ENCODE results near the gene GPR143.

The GPR143 gene

GRCh38 chrX:9693307-9694001 is 72.2 kb downstream of the GPR143 start:
- TF ChIP-seq GABPA (IDR thresholded peaks at IDR 0.05; ENCODE audit: low read depth) (no peak), REST (IDR thresholded peaks at IDR 0.05; ENCODE audit: insufficient replicate concordance, low read depth) (no peak), SPI1 (IDR thresholded peaks at IDR 0.05; ENCODE audit: borderline replicate concordance, low read depth) (no peak), POLR2AphosphoS5 (IDR thresholded peaks at IDR 0.05; ENCODE audit: low read depth) (no peak), CTCF (IDR thresholded peaks at IDR 0.05; ENCODE audit: insufficient read depth, low read length) (no peak)
- H3K27me3 ChIP-seq (ENCODE audit: insufficient read depth, poor library complexity, severe bottlenecking), result no peaks in the 10 kb centered on the region
- no peak overlapping the region for H3K27ac ChIP-seq (replicated peaks)
- no peak overlapping the region for H3K4me3 ChIP-seq (replicated peaks; ENCODE audit: insufficient read depth, low read length)
- DNase-seq (ENCODE audit: low read depth in 1 of 2, low spot score in 1 of 2), result no peak

GRCh38 chrX:9690046-9690445 is 75.6 kb downstream of the GPR143 start:
- Histone ChIP-seq H3K27me3 (ENCODE audit: insufficient read depth, poor library complexity, severe bottlenecking) (no peaks in the 10 kb centered on the region), H3K4me3 (replicated peaks; ENCODE audit: insufficient read depth, low read length) (no peak overlapping the region), H3K27ac (replicated peaks) (no peak overlapping the region)
- no peak for DNase-seq (ENCODE audit: low read depth in 1 of 2, low spot score in 1 of 2)
- TF ChIP-seq POLR2AphosphoS5 (IDR thresholded peaks at IDR 0.05; ENCODE audit: low read depth) (no peak), CTCF (IDR thresholded peaks at IDR 0.05; ENCODE audit: insufficient read depth, low read length) (no peak), GABPA (IDR thresholded peaks at IDR 0.05; ENCODE audit: low read depth) (no peak), SPI1 (IDR thresholded peaks at IDR 0.05; ENCODE audit: borderline replicate concordance, low read depth) (no peak), REST (IDR thresholded peaks at IDR 0.05; ENCODE audit: insufficient replicate concordance, low read depth) (no peak)

GRCh38 chrX:9688833-9689232 is 76.8 kb downstream of the GPR143 start:
- TF ChIP-seq POLR2AphosphoS5 (IDR thresholded peaks at IDR 0.05; ENCODE audit: low read depth) (no peak), SPI1 (IDR thresholded peaks at IDR 0.05; ENCODE audit: borderline replicate concordance, low read depth) (no peak), GABPA (IDR thresholded peaks at IDR 0.05; ENCODE audit: low read depth) (no peak), CTCF (IDR thresholded peaks at IDR 0.05; ENCODE audit: insufficient read depth, low read length) (no peak), REST (IDR thresholded peaks at IDR 0.05; ENCODE audit: insufficient replicate concordance, low read depth) (no peak)
- DNase-seq (ENCODE audit: low read depth in 1 of 2, low spot score in 1 of 2), result no peak
- Histone ChIP-seq H3K27ac (replicated peaks) (no peak overlapping the region), H3K4me3 (replicated peaks; ENCODE audit: insufficient read depth, low read length) (no peak overlapping the region), H3K27me3 (ENCODE audit: insufficient read depth, poor library complexity, severe bottlenecking) (no peaks in the 10 kb centered on the region)

All from HL-60 (cell line).